GM12891 (cell line): ENCODE results near the gene ZMYND19.

Experiments
- POLR2A ChIP-seq: IDR thresholded peaks from 2 replicates; pipeline ENCODE4 v1.6.1; 2011; ENCODE audit warnings: low read depth, low read length, control low read depth
- POLR2AphosphoS5 ChIP-seq: IDR thresholded peaks from 2 replicates; pipeline ENCODE4 v1.6.1; 2011; ENCODE audit warnings: low read depth, low read length, control low read depth
- TAF1 ChIP-seq: IDR thresholded peaks from 2 replicates; pipeline ENCODE4 v1.6.1; 2011; ENCODE audit warnings: low read depth, low read length, control low read depth

- TF ChIP-seq POLR2A (no peak), TAF1 (no peak), POLR2AphosphoS5 (no peak)
These were observed 9.4 kb downstream of the ZMYND19 start for GRCh38 chr9:137580954-137581322.
